ENCODE data around the gene MRPL51.
"Not testable (repeated sequence)": the region's sequence is repeated elsewhere in the genome, so short reads cannot be mapped to it uniquely, and the experiment has no call there.

The MRPL51 gene

DNA sequence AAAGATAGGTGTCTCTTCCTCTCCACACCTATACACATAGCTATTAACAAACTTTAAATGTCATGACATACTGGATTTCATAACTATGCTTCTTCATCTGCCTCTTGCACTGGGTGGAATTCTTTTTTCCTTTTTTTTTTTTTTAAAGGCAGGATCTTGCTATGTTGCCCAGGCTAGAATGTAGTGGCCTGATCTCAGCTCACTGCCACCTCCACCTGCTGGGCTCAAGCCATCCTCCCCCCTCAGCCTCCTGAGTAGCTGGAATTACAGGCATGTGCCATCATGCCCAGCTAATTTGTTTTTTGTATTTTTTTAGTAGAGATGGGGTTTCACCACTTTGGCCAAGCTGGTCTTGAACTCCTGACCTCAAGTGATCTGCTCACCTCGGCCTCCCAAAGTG lies 4.8 kb downstream of the MRPL51 start:
- DNase-seq (ENCODE audit: low read depth) = no peak

- DNase-seq (ENCODE audit: low read depth) = no peak
Measured at GRCh38 chr12:6478416-6478815, 14.6 kb downstream of the MRPL51 start.

GRCh38 chr12:6477601-6478377 lies 15.3 kb downstream of the MRPL51 start:
- not testable (repeated sequence) for DNase-seq (ENCODE audit: low read depth)

DNA sequence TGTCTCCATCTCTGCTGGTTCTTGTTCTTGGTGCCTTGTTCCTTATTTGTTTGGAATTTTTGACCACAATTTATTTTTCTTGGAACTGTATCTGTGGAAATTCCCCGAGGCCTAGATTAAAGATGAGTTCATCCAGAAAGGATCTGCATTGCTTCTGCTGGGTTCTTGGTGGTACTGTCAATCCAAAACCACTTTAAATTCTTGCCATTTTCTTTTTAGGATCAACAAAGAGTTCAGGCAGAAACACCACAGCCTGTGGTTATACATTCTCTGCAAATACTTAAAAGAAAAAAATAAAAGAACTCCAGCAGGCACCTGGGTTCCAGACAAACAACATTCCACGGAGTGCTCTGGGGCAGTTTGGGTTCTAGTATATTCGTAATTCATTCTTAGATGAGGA lies 16.6 kb downstream of the MRPL51 start:
- DNase-seq (ENCODE audit: low read depth) = peak; percentile 68

GRCh38 chr12:6475233-6475975 lies 17.7 kb downstream of the MRPL51 start:
- DNase-seq (ENCODE audit: low read depth) = not testable (repeated sequence)

DNA sequence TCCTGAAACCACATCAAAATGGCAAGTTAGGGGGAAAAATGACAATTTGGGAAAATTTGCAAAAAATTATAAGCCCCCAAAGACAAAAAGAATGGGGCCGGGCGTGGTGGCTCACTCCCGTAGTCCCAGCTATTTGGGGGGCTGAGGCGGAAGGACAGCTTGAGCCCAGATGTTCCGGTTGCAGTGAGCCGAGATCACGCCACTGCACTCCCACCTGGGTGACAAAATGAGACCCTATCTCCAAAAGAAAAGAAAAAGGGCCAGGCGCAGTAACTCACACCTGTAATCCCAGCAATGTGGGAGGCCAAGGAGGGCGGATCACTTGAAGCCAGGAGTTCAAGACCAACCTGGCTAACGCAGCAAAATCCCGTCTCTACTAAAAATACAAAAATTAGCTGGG lies 20.6 kb downstream of the MRPL51 start:
- no peak for DNase-seq (ENCODE audit: low read depth)

- no peak for DNase-seq (ENCODE audit: low read depth)
Measured at GRCh38 chr12:6471989-6472360, 21.1 kb downstream of the MRPL51 start.

DNA sequence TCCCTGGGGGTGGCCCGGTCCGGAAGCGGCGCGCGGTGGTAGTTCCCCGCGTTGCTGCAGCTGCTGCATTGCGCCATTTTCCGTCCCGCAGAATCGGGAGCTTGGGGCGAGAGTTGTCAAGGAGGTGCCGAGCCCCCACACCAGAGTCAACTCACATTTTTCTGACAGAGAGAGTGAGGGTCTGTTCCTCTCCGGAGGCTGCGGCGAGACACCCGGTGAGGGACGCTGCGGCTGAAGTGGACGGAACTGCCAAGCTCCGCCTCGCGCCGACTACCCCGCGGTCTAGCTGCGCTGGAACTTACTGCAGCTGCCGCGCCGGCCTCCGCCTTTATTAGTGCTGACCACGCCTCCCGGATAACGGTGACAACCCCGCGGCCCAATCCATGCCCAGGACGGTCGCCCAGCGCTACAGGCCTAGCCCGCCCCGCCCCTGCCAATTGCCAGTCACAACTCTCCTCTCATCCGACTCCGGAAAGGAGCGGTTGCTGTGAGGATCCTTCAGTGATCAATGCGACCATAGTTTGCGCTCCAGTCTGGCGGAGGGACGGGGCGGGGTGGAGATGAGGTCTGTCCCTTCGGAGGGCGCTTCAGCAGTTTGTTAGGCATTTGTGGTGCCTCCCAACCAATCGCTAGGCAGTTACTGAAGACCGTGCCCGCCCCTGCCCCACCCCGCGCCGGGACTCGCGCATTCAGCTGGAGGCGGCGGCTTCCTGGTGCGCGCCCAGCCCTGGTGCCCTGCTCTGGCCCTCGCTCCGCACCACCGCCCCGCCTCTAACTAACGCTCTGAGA lies 22.5 kb downstream of the MRPL51 start, which contains the start of gene VAMP1:
Gene VAMP1, minus strand, starts transcription at position 303 of the 789 bp plus-strand sequence. Its CDS starts 146 bp downstream, at position 157.
- peak; percentile 73 for DNase-seq (ENCODE audit: low read depth)

DNA sequence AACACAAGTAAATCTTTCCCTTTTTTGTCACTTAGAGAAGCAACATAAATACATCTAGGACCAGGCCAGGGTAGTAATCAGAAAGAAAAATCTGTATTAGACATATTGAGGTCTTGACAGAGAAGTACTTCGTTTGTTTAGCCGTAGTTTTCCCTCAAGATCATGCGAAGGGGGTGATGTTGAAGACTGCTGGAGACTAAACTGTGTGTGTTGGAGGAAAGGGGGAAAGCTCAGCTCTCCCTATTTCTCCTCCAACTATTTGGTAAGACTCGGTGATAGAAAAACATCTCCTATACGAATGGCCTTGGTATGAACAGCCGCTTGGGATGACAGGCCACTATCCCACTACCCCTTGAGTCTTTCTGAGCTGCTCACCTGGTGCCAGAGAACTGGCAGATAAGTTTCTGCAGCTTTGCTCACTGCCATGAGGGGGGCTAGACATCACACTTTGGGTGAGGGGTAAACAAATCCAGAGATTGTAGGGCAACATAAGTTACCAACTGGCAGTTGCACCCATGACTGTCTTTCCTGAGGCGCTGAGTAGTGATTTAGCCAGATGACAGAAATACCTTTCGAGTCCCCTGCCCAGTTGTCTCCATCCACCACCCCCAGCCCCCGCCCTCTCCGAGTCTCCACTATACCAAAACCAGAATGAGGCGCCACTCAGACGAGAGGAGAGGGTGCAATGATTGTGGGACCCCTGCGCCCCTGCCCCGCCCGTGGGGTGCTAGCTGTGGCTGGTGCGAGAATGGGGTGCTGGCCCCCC lies 23.3 kb downstream of the MRPL51 start:
- DNase-seq (ENCODE audit: low read depth) = no peak

DNA sequence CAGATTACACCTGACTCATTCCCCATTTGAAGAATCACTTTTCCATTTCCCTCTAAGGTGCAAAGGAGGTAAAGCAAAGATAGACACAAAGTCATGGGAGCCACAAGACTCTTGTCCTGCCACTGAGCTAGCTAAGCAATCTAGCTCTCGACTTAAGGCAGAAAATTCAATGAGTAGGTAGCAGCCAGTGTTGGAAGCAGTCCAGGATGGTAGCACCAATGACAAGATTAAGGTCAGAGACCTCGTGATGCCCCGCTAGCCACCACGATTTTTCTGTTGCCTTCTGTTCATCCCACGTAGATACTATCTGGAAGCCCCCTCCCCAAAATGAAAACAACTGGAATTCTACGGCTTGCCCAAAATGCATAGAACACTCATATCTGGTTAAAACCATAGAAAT lies 24.0 kb downstream of the MRPL51 start:
- DNase-seq (ENCODE audit: low read depth) = no peak

GRCh38 chr12:6468283-6468575 lies 24.8 kb downstream of the MRPL51 start:
- no peak for DNase-seq (ENCODE audit: low read depth)

- not testable (repeated sequence) for DNase-seq (ENCODE audit: low read depth)
Measured at GRCh38 chr12:6467571-6468282, 25.3 kb downstream of the MRPL51 start.

DNA sequence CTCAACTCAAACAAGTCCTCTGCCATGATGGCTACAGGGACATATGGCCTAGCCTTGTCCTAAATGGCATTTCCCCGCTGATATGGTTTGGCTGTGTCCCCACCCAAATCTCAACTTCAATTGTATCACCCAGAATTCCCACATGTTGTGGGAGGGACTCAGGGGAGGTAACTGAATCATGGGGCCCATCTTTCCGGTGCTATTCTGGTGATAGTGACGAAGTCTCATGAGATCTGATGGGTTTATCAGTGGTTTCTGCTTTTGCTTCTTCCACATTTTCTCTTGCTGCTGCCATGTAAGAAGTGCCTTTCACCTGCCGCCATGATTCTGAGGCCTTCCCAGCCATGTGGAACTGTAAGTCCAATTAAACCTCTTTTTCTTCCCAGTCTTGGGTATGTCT lies 26.3 kb downstream of the MRPL51 start:
- not testable (repeated sequence) for DNase-seq (ENCODE audit: low read depth)

GRCh38 chr12:6466184-6466573 lies 26.9 kb downstream of the MRPL51 start:
- DNase-seq (ENCODE audit: low read depth) = no peak

GRCh38 chr12:6465467-6466183 lies 27.4 kb downstream of the MRPL51 start:
- peak; percentile 24 for DNase-seq (ENCODE audit: low read depth)

GRCh38 chr12:6464531-6464930 lies 28.5 kb downstream of the MRPL51 start:
- no peak for DNase-seq (ENCODE audit: low read depth)

GRCh38 chr12:6463858-6464257 lies 29.2 kb downstream of the MRPL51 start:
- DNase-seq (ENCODE audit: low read depth) = no peak

GRCh38 chr12:6463216-6463615 lies 29.8 kb downstream of the MRPL51 start:
- no peak for DNase-seq (ENCODE audit: low read depth)

DNA sequence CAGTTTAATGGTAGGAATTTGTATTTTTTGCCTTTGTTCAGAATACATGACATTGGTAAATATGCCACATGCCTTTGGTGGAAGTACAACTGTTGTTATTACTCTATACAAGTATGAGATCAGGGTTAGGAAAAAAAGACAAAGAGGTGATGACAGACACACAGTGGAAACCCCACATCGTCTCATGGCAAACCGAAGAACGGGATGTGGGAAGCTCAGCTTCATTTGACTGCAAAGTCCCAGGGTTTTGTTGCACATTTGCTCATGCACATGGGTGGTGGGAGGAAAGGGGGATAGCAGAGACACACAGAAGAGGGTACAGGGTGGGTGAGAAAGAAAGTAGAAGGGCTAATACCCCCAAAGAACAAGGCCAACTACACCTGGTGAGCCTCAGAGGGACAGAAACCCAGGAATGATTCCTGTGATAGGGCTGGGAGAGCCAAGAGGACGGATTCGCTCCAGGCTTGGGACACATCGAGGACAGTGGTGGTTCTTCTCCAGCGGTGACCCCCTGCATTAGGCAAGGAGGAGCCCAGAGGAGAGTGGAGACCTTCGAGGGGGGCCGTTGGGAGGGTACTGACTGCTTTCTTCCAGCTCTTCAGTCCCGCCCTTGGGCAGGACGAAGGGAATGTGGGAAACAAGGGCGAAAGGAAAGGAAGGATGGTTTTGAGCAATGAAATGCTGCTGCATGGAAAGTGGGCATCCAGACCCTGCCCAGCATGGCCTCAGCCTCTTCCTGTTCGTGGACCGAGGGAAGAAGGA lies 30.6 kb downstream of the MRPL51 start:
- DNase-seq (ENCODE audit: low read depth) = no peak

All from non-pigmented ciliary epithelial cell (primary cell).